Prostate gland (tissue), 2 donors: ENCODE data around the gene DPP9. TPM values are rescaled to one million over a fixed set of nuclear protein-coding genes. Genes with fewer than 3 reads are reported as not detected.

Experiments
- DNase-seq: peaks from one replicate; pipeline ENCODE4 v3.0.0-alpha.2; 2019; ENCODE audit warnings: low spot score
- H3K27ac ChIP-seq, 2 donors: fragments of 200-600 bp; sonication (generic); 2 replicates each; pipeline ENCODE4 v1.5.1; 2017 to 2019
- H3K27me3 ChIP-seq: fragments of 200-600 bp; sonication (generic); replicated peaks from 2 replicates; pipeline ENCODE4 v1.5.1; 2019; ENCODE audit not compliant: insufficient read depth
- H3K36me3 ChIP-seq, 2 donors: fragments of 200-600 bp; sonication (generic); 1 replicate in 1 of 2; 2 replicates in 1 of 2; pipeline versions ENCODE4 v1.5.1 to v1.8.1; 2017 to 2019
- H3K4me1 ChIP-seq: fragments of 200-600 bp; sonication (generic); replicated peaks from 2 replicates; pipeline ENCODE4 v1.5.1; 2019
- H3K4me3 ChIP-seq, 2 donors: fragments of 200-600 bp; sonication (generic); 2 replicates each; pipeline ENCODE4 v1.5.1; 2017 to 2019
- H3K9me3 ChIP-seq: fragments of 200-600 bp; sonication (generic); 2 replicates; pipeline ENCODE4 v1.5.1; 2017
- CTCF ChIP-seq, 4 experiments: fragments of 200-600 bp in 2 of 4; fragments of 450-650 bp in 2 of 4; sonication (generic) in 2 of 4; IDR thresholded peaks; 1 replicate in 3 of 4; 2 replicates in 1 of 4; pipeline ENCODE4 v1.5.1; 2016 to 2019; ENCODE audit warnings: antibody characterized with exemption in 4 of 4, mild to moderate bottlenecking in 2 of 4, moderate library complexity in 2 of 4
- POLR2A ChIP-seq: fragments of 450-650 bp; IDR thresholded peaks from one replicate; pipeline ENCODE4 v1.6.1; 2016; ENCODE audit warnings: antibody characterized with exemption, mild to moderate bottlenecking
- POLR2AphosphoS5 ChIP-seq: sonication (generic); formaldehyde crosslinking; IDR thresholded peaks from one replicate; pipeline ENCODE4 v1.6.1; 2017; ENCODE audit warnings: antibody characterized with exemption
- WGBS: methylation state at CpG from one replicate; pipeline ENCODE4 v1.1.5; 2018; 5-methylcytosine and 5-hydroxymethylcytosine counted together
- intact Hi-C: fragments of 100-400 bp; cut with DNase I; formaldehyde crosslinking; loops from one replicate; pipeline ENCODE4 v1.14.2; 2022
- total RNA-seq, 2 donors: library from RNA; depleted of rRNA; stranded (reverse); fragments of >200 nt; gene quantifications; one replicate each; pipeline ENCODE4 v1.1.0, GENCODE V29; 2016

Gene DPP9
- total RNA-seq, 2 donors from 2014 or later = 53.5 to 116 TPM

GRCh38 chr19:4755459-4755858 is 31.8 kb upstream of the DPP9 start:
- H3K4me3 ChIP-seq = no peak overlapping the region

GRCh38 chr19:4754248-4754647 is 30.6 kb upstream of the DPP9 start:
- 63% methylated on average over 6 of the region's 6 CpGs for WGBS
- no peaks in the 10 kb centered on the region for H3K36me3 ChIP-seq
- no peaks in the 10 kb centered on the region for H3K4me1 ChIP-seq
- no peaks in the 10 kb centered on the region for H3K9me3 ChIP-seq
- TF ChIP-seq POLR2AphosphoS5 (no peak), POLR2A (no peak), CTCF (IDR thresholded peaks at IDR 0.05) (no peak)
- H3K27me3 ChIP-seq = no peaks in the 10 kb centered on the region
- no peak overlapping the region for H3K27ac ChIP-seq
- H3K4me3 ChIP-seq = no peak overlapping the region
- no peak for DNase-seq
- intact Hi-C loops = no loop called here

More at GRCh38 chr19:4755459-4755858, 31.8 kb upstream of the DPP9 start:
- DNase-seq = no peak
- 89% methylated on average over 7 of the region's 7 CpGs for WGBS
- TF ChIP-seq CTCF (IDR thresholded peaks at IDR 0.05) (no peak), POLR2AphosphoS5 (no peak), POLR2A (no peak)
- Histone ChIP-seq H3K9me3 (no peaks in the 10 kb centered on the region), H3K27me3 (no peaks in the 10 kb centered on the region), H3K36me3 (no peaks in the 10 kb centered on the region), H3K27ac (no peak overlapping the region), H3K4me1 (peaks cover 3% of the 10 kb centered on the region)
- intact Hi-C loops = no loop called here

- Histone ChIP-seq H3K36me3 (no peaks in the 10 kb centered on the region), H3K9me3 (no peaks in the 10 kb centered on the region), H3K4me3 (no peak overlapping the region), H3K27ac (no peak overlapping the region), H3K27me3 (no peaks in the 10 kb centered on the region), H3K4me1 (no peaks in the 10 kb centered on the region)
- intact Hi-C loops = no loop called here
- DNase-seq = no peak
- no peak for TF ChIP-seq POLR2A
- TF ChIP-seq POLR2AphosphoS5 = no peak
- TF ChIP-seq CTCF (IDR thresholded peaks at IDR 0.05) = no peak
- 68% methylated on average over 18 of the region's 18 CpGs for WGBS
These were observed 26.4 kb upstream of the DPP9 start for GRCh38 chr19:4749870-4750590.

- Histone ChIP-seq H3K9me3 (no peaks in the 10 kb centered on the region), H3K4me3 (no peak overlapping the region), H3K27me3 (no peaks in the 10 kb centered on the region), H3K4me1 (no peaks in the 10 kb centered on the region), H3K27ac (no peak overlapping the region), H3K36me3 (no peaks in the 10 kb centered on the region)
- no peak for DNase-seq
- no peak for TF ChIP-seq POLR2AphosphoS5
- WGBS = 56% methylated on average over 9 of the region's 9 CpGs
- intact Hi-C loops = no loop called here
These were observed 24.9 kb upstream of the DPP9 start for GRCh38 chr19:4748589-4748988.

- 39% methylated on average over 11 of the region's 11 CpGs for WGBS
- Histone ChIP-seq H3K27ac (no peak overlapping the region), H3K27me3 (no peaks in the 10 kb centered on the region), H3K9me3 (no peaks in the 10 kb centered on the region), H3K4me3 (no peak overlapping the region), H3K36me3 (no peaks in the 10 kb centered on the region), H3K4me1 (no peaks in the 10 kb centered on the region)
- intact Hi-C loops = no loop called here
- no peak for TF ChIP-seq CTCF (IDR thresholded peaks at IDR 0.05)
- no peak for TF ChIP-seq POLR2AphosphoS5
- TF ChIP-seq POLR2A = no peak
- DNase-seq = no peak
These were observed 24.5 kb upstream of the DPP9 start for GRCh38 chr19:4748185-4748584.
